Calu3 (cell line): ENCODE measurements around the gene EHBP1L1. TPM values are rescaled to one million over a fixed set of nuclear protein-coding genes. Genes with fewer than 3 reads are reported as not detected.

Experiments
- BruUV-seq: library from RNA; stranded (reverse); fragments of 400-500 nt; replicated peaks from 2 replicates; lab custom pipeline; 2021; lab: Mats Ljungman, UMichigan
- CTCF ChIA-PET: fragments of 300-600 bp; sonication (Branson Sonifier 250); formaldehyde crosslinking; loops from one replicate; lab custom pipeline; 2022; ENCODE audit warnings: antibody characterized with exemption; lab: Charles Lee
- DNase-seq: peaks from one replicate; pipeline ENCODE4 v3.0.0; 2022
- H3K27ac Mint-ChIP-seq: one replicate; pipeline ENCODE4 v1.8.0; 2022; ENCODE audit warnings: mixed read lengths; ENCODE audit not compliant: unreplicated experiment
- H3K27me3 Mint-ChIP-seq: one replicate; pipeline ENCODE4 v1.8.0; 2022; ENCODE audit warnings: mixed read lengths; ENCODE audit not compliant: unreplicated experiment
- H3K36me3 Mint-ChIP-seq: one replicate; pipeline ENCODE4 v1.8.0; 2022; ENCODE audit warnings: mild to moderate bottlenecking, moderate library complexity, mixed read lengths; ENCODE audit not compliant: insufficient read depth, unreplicated experiment
- H3K4me1 Mint-ChIP-seq: one replicate; pipeline ENCODE4 v1.8.0; 2022; ENCODE audit warnings: mild to moderate bottlenecking, low read depth, mixed read lengths; ENCODE audit not compliant: unreplicated experiment
- H3K4me3 Mint-ChIP-seq: one replicate; pipeline ENCODE4 v1.8.0; 2022; ENCODE audit warnings: mild to moderate bottlenecking, low read depth, moderate library complexity, mixed read lengths; ENCODE audit not compliant: unreplicated experiment
- H3K9me3 Mint-ChIP-seq: one replicate; pipeline ENCODE4 v1.8.0; 2022; ENCODE audit warnings: low read depth, mixed read lengths; ENCODE audit not compliant: unreplicated experiment
- intact Hi-C: fragments of 100-400 bp; cut with micrococcal nuclease; formaldehyde crosslinking; loops from one replicate; pipeline ENCODE4 v1.10.0; 2022; ENCODE audit not compliant: unreplicated experiment
- total RNA-seq: library from RNA; stranded (reverse); gene quantifications from 2 replicates; pipeline ENCODE4 v1.2.3, GENCODE V29; 2022
- TF ChIP-seq, protein P1 (sequence below): fragments of 200-600 bp; IDR thresholded peaks from one replicate; pipeline ENCODE4 v1.8.0; 2022; ENCODE audit warnings: antibody characterized with exemption; ENCODE audit not compliant: unreplicated experiment

The EHBP1L1 gene
- total RNA-seq, 1 experiment from 2014 or later = 73.7 TPM

DNA sequence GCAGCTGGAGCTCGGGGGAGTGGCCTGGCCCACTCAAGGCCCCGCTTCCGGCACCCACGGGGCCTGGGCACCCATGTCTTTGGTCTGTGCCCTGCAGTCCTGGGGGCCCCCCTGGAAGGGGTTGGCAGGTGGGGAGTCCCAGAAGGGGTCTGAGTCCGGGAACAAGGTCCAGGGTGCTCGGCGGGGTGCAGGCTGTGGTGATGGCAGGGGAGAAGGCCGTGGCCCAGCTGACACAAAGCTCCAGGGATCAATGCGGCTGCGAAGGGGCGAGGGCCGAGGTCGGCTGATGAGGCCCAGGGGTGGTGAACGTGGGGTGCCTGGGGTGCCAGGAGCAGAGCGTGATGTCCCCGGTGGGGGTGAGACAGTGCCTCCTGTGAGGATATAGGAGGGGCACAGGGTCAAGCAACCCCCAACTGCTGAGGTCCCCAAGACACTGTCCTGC lies 22.4 kb downstream of the EHBP1L1 start:
- H3K27me3 Mint-ChIP-seq = no peaks in the 10 kb centered on the region
- H3K27ac Mint-ChIP-seq = no peak overlapping the region
- intact Hi-C loops = no loop called here
- no peak for DNase-seq
- TF ChIP-seq, protein P1, sequence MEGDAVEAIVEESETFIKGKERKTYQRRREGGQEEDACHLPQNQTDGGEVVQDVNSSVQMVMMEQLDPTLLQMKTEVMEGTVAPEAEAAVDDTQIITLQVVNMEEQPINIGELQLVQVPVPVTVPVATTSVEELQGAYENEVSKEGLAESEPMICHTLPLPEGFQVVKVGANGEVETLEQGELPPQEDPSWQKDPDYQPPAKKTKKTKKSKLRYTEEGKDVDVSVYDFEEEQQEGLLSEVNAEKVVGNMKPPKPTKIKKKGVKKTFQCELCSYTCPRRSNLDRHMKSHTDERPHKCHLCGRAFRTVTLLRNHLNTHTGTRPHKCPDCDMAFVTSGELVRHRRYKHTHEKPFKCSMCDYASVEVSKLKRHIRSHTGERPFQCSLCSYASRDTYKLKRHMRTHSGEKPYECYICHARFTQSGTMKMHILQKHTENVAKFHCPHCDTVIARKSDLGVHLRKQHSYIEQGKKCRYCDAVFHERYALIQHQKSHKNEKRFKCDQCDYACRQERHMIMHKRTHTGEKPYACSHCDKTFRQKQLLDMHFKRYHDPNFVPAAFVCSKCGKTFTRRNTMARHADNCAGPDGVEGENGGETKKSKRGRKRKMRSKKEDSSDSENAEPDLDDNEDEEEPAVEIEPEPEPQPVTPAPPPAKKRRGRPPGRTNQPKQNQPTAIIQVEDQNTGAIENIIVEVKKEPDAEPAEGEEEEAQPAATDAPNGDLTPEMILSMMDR = no peak
- BruUV-seq = no TSS peak
- no peak overlapping the region for H3K4me3 Mint-ChIP-seq
- peaks cover 73% of the 10 kb centered on the region for H3K36me3 Mint-ChIP-seq
- no peaks in the 10 kb centered on the region for H3K9me3 Mint-ChIP-seq
- no peaks in the 10 kb centered on the region for H3K4me1 Mint-ChIP-seq
- CTCF ChIA-PET = no interaction called here

DNA sequence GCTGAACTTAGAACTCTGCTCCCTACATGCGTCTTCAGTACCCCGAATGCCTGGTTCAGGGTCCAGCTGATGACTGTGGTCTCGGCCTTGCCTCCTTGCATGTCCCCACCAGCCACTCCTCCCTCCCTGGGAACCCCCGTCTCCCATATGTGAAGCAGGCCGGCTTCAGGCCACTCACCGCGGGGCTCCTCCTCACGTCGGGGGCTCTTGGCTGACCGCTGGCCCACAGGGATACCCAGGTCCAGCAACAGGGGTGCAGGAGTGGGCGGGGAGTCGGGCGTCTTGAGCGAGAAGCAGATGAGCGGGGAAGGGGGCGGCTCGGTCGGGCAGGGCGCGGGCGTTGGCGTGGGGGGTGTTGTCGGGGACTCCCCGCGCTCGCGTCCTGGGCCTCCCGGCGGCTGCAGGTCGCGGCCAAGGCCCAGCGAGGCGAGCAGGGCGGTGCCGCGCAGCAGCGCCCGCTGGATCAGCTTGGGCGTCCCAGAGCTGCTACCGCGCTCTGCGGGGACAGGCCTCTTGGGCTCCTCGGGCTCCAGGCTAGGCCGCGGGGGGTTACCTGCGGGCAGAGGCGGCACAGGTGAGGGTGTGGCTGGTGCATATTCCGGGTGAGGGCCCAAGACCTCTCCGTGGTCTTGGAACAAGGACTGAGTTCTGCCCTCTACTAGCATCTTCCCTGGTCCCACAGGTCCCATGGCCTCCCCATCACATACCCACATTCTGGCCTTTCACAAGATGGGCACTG lies 23.5 kb downstream of the EHBP1L1 start:
- CTCF ChIA-PET = no interaction called here

DNA sequence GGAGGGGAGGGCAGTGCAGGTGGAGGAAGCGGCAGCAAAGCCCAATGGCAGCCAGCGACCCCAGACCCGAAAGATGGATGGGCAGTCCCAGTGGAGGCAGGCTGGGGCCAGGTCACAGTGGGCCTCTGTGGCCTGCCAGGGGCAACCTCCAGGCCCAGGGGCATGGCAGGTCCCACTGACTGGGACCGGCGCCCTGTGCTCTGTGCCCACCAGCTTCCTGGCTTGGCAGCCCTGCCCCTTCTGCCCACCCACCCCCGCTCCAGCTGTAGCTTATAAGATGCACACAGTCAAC lies 24.0 kb downstream of the EHBP1L1 start:
- CTCF ChIA-PET = no interaction called here

More for the DNA sequence above, 23.5 kb downstream of the EHBP1L1 start:
- Mint-ChIP-seq H3K27ac (no peak overlapping the region), H3K4me3 (no peak overlapping the region), H3K36me3 (peaks cover 79% of the 10 kb centered on the region), H3K27me3 (no peaks in the 10 kb centered on the region), H3K9me3 (no peaks in the 10 kb centered on the region), H3K4me1 (no peaks in the 10 kb centered on the region)
- TF ChIP-seq, protein P1 = no peak
- intact Hi-C loops = no loop called here
- BruUV-seq = no TSS peak
- no peak for DNase-seq

DNA sequence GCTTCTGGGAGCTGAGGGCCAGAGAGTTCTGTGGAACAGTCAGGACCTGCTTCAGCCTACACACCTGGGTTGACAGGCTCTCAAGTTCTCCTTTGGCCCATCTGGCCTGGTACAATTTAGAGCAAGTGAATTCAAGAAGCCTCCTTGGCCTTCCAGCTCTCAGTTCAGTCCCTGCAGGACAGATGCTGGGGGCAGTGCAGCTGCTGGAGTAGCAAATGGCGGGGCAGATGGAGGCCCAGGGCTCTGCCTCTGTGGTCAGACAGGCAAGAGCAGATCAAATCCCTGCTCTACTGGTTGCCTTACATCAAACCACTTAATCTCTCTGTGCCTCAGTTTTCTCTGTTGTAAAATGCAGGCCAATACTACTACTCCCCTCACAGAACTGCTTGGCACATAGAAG lies 28.4 kb downstream of the EHBP1L1 start:
- CTCF ChIA-PET = interaction anchor here (1.3 kb wide), 1 partner anchor 11 kb away, joined by 4 read pairs; the partner anchor contains the start of gene PCNX3
- no peak overlapping the region for H3K4me3 Mint-ChIP-seq
- TF ChIP-seq, protein P1 = no peak
- BruUV-seq = no TSS peak
- H3K27ac Mint-ChIP-seq = no peak overlapping the region
- intact Hi-C loops = no loop called here
- H3K4me1 Mint-ChIP-seq = peaks cover 6% of the 10 kb centered on the region
- no peak for DNase-seq
- no peaks in the 10 kb centered on the region for H3K27me3 Mint-ChIP-seq
- H3K9me3 Mint-ChIP-seq = no peaks in the 10 kb centered on the region
- H3K36me3 Mint-ChIP-seq = peaks cover 74% of the 10 kb centered on the region

More for the DNA sequence above, 24.0 kb downstream of the EHBP1L1 start:
- no peak overlapping the region for H3K4me3 Mint-ChIP-seq
- intact Hi-C loops = no loop called here
- BruUV-seq = no TSS peak
- H3K27me3 Mint-ChIP-seq = no peaks in the 10 kb centered on the region
- H3K27ac Mint-ChIP-seq = no peak overlapping the region
- H3K9me3 Mint-ChIP-seq = no peaks in the 10 kb centered on the region
- no peaks in the 10 kb centered on the region for H3K4me1 Mint-ChIP-seq
- DNase-seq = no peak
- peaks cover 82% of the 10 kb centered on the region for H3K36me3 Mint-ChIP-seq
- TF ChIP-seq, protein P1 = no peak
